Endodermal cell (in vitro differentiated cells): ENCODE data around the gene UBE2M. TPM values are rescaled to one million over a fixed set of nuclear protein-coding genes. Genes with fewer than 3 reads are reported as not detected.

Experiments
- DNase-seq: peaks from one replicate; pipeline ENCODE4 v3.0.0-alpha.2; 2017
- H3K27ac ChIP-seq: 2 replicates; pipeline ENCODE4 v1.5.1; 2013; ENCODE audit warnings: mild to moderate bottlenecking, low read depth, low read length, moderate library complexity
- H3K27me3 ChIP-seq: 2 replicates; pipeline ENCODE4 v1.6.1; 2013; ENCODE audit warnings: mild to moderate bottlenecking, low read length, moderate library complexity; ENCODE audit not compliant: insufficient read depth, control insufficient read depth, poor library complexity, severe bottlenecking
- H3K36me3 ChIP-seq: 2 replicates; pipeline ENCODE4 v1.7.0; 2013; ENCODE audit warnings: mild to moderate bottlenecking, low read length, moderate library complexity; ENCODE audit not compliant: control insufficient read depth, insufficient read depth
- H3K4me1 ChIP-seq: one replicate; pipeline ENCODE4 v1.7.0; 2013; ENCODE audit warnings: low read length; ENCODE audit not compliant: control insufficient read depth, insufficient read depth
- H3K4me3 ChIP-seq: 2 replicates; pipeline ENCODE4 v1.5.1; 2013; ENCODE audit warnings: mild to moderate bottlenecking, low read length, moderate library complexity
- H3K9ac ChIP-seq: 2 replicates; pipeline ENCODE4 v1.6.1; 2013; ENCODE audit warnings: mild to moderate bottlenecking, low read length, moderate library complexity; ENCODE audit not compliant: poor library complexity, severe bottlenecking; ENCODE audit errors: extremely low read depth
- H3K9me3 ChIP-seq: 2 replicates; pipeline ENCODE4 v1.6.1; 2013; ENCODE audit warnings: mild to moderate bottlenecking, low read length, moderate library complexity; ENCODE audit not compliant: control insufficient read depth
- H3K27ac Mint-ChIP-seq: 2 replicates; pipeline ENCODE4 v1.8.0; 2020; ENCODE audit warnings: mixed read lengths
- H3K27me3 Mint-ChIP-seq: 2 replicates; pipeline ENCODE4 v1.8.0; 2021; ENCODE audit warnings: mild to moderate bottlenecking, mixed read lengths; ENCODE audit not compliant: insufficient read depth
- H3K36me3 Mint-ChIP-seq: 2 replicates; pipeline ENCODE4 v1.8.0; 2020; ENCODE audit warnings: low read depth, mixed read lengths
- H3K4me1 Mint-ChIP-seq: 2 replicates; pipeline ENCODE4 v1.8.0; 2020; ENCODE audit warnings: mixed read lengths
- H3K4me3 Mint-ChIP-seq: 2 replicates; pipeline ENCODE4 v1.8.0; 2020; ENCODE audit warnings: mild to moderate bottlenecking, moderate library complexity, mixed read lengths
- H3K9me3 Mint-ChIP-seq: 2 replicates; pipeline ENCODE4 v1.8.0; 2020; ENCODE audit warnings: mild to moderate bottlenecking, mixed read lengths
- CTCF ChIP-seq: fragments of 200-600 bp; sonication (generic); conservative IDR thresholded peaks from 2 replicates; pipeline ENCODE4 v1.5.0; 2021; ENCODE audit warnings: antibody characterized with exemption, mild to moderate bottlenecking
- WGBS, 2 experiments: methylation state at CpG; one replicate each; pipeline versions ENCODE4 v1.1.5 to v1.1.7; 2013; ENCODE audit warnings: missing lambda C conversion rate in 2 of 2, mixed read lengths in 1 of 2; ENCODE audit not compliant: insufficient coverage in 1 of 2, insufficient read length in 1 of 2; 5-methylcytosine and 5-hydroxymethylcytosine counted together
- total RNA-seq, 2 donors: library from RNA; stranded (reverse); fragmentation: NEBNext Ultra II Directional in 1 of 2; extraction: Animal tissue kit (Norgen Biotek cat#: 25700) in 1 of 2; gene quantifications; 2 replicates in 1 of 2; 3 replicates in 1 of 2; pipeline ENCODE4 v1.2.1, GENCODE V29; 2021

UBE2M gene
- total RNA-seq, 2 donors from 2014 or later: 90.8 to 116 TPM

GRCh38 chr19:58521651-58522050 lies 36.8 kb downstream of the UBE2M start:
- H3K9me3 Mint-ChIP-seq: no peaks in the 10 kb centered on the region
- H3K9ac ChIP-seq: no peak overlapping the region
- H3K4me3 Mint-ChIP-seq: peak overlapping the region; percentile 96
- DNase-seq: no peak
- no peaks in the 10 kb centered on the region for H3K9me3 ChIP-seq
- H3K36me3 Mint-ChIP-seq: peaks cover 2% of the 10 kb centered on the region
- no peak overlapping the region for H3K4me3 ChIP-seq
- no peak for TF ChIP-seq CTCF
- peak overlapping the region; percentile 93 for H3K27ac Mint-ChIP-seq
- peaks cover 15% of the 10 kb centered on the region for H3K4me1 Mint-ChIP-seq
- no peak overlapping the region for H3K27ac ChIP-seq
- H3K27me3 Mint-ChIP-seq: no peaks in the 10 kb centered on the region
- H3K36me3 ChIP-seq: no peaks in the 10 kb centered on the region
- WGBS, 2 experiments: 91 to 100% methylated on average over 3 to 4 of the region's 4 CpGs
- H3K27me3 ChIP-seq: no peaks in the 10 kb centered on the region
- H3K4me1 ChIP-seq: peaks cover 4% of the 10 kb centered on the region

GRCh38 chr19:58520257-58520599 lies 38.2 kb downstream of the UBE2M start:
- Mint-ChIP-seq H3K36me3 (peaks cover 12% of the 10 kb centered on the region), H3K27me3 (no peaks in the 10 kb centered on the region), H3K4me3 (peak overlapping the region; percentile 96), H3K27ac (peak overlapping the region; percentile 99), H3K9me3 (no peaks in the 10 kb centered on the region), H3K4me1 (peaks cover 22% of the 10 kb centered on the region)
- TF ChIP-seq CTCF: no peak
- H3K27me3 ChIP-seq: no peaks in the 10 kb centered on the region
- no peaks in the 10 kb centered on the region for H3K9me3 ChIP-seq
- H3K9ac ChIP-seq: peak overlapping the region; percentile 95
- DNase-seq: no peak
- 35 to 38% methylated on average over 2 to 6 of the region's 7 CpGs for WGBS, 2 experiments
- H3K4me3 ChIP-seq: peak overlapping the region; percentile 91
- peak overlapping the region; percentile 98 for H3K27ac ChIP-seq
- H3K36me3 ChIP-seq: peaks cover 9% of the 10 kb centered on the region
- peaks cover 4% of the 10 kb centered on the region for H3K4me1 ChIP-seq

- no peaks in the 10 kb centered on the region for H3K9me3 ChIP-seq
- 0 to 1% methylated on average over 47 to 87 of the region's 87 CpGs for WGBS, 2 experiments
- peaks cover 9% of the 10 kb centered on the region for H3K36me3 ChIP-seq
- Mint-ChIP-seq H3K4me1 (peaks cover 23% of the 10 kb centered on the region), H3K9me3 (no peaks in the 10 kb centered on the region), H3K27ac (peak within 1 kb of the TSS; percentile 99), H3K27me3 (no peaks in the 10 kb centered on the region), H3K36me3 (peaks cover 15% of the 10 kb centered on the region), H3K4me3 (peak within 1 kb of the TSS; percentile 96)
- H3K4me3 ChIP-seq: peak within 1 kb of the TSS; percentile 91
- H3K9ac ChIP-seq: peak within 1 kb of the TSS; percentile 95
- peak; percentile 67 for TF ChIP-seq CTCF
- peak within 1 kb of the TSS; percentile 98 for H3K27ac ChIP-seq
- peaks cover 4% of the 10 kb centered on the region for H3K4me1 ChIP-seq
- H3K27me3 ChIP-seq: no peaks in the 10 kb centered on the region
- peak; percentile 97 for DNase-seq
Measured at GRCh38 chr19:58519355-58520256, 38.8 kb downstream of the UBE2M start, which contains the start of gene ZBTB45. ZBTB45 (minus strand) TSS chr19:58519810; CDS start chr19:58517673, 2,137 bp downstream.
